GM21737 (cell line): ENCODE measurements around the gene RCSD1.

ENCODE experiments used
- ATAC-seq: cut with Tn5 transposase; IDR thresholded peaks from one replicate; pipeline ENCODE4 v1.9.1; 2021; ENCODE audit warnings: mild to moderate bottlenecking, moderate library complexity; ENCODE audit not compliant: unreplicated experiment

RCSD1 gene

DNA sequence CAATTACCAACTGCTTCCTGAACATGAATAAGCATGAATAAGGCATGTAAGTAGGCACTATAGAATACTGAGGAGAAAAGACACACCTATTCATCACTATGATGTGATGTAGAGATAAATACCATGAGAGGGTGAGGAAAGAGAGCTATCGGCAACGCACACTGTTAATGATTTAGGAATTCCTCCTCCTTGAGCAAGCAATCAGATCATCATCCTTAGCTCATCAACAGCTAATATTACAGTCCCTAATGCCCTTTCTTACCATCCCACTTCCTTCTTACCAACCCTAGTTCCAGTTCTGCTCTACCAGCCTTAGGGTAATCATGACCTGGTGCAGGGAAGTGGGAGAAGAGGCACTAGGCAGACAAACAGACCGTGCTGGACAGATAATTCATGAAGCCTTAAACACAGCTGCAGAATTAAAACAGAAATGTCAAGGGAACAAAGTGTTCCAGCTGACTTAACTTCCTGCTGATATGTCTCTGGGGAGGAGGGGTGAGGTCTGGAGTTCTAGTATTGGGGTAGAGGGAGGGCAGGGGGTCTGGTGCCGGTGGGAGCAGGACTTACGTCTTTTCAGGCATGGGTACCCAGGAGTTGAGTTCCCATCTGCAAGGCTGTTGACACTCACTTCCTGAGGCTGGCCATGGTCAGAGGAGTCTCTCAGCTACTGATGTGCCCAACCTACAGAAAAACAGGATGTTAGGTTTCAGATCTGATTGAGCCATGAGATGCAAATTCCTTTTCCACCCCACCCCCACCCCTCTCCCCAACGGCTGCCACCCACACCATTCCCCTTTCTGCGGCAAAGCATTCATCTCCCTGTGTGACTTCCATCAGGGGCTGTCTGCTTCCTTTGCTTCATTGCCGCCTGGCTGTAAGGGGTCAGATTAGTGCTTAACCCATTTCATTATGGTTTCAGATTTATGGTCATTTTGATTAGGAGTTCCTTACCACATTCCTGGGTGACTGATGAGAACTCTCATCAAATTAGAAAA lies 12.6 kb upstream of the RCSD1 start:
- ATAC-seq: peak; percentile 75

- ATAC-seq: no peak
Observed at GRCh38 chr1:167618366-167618765, 11.7 kb upstream of the RCSD1 start.

DNA sequence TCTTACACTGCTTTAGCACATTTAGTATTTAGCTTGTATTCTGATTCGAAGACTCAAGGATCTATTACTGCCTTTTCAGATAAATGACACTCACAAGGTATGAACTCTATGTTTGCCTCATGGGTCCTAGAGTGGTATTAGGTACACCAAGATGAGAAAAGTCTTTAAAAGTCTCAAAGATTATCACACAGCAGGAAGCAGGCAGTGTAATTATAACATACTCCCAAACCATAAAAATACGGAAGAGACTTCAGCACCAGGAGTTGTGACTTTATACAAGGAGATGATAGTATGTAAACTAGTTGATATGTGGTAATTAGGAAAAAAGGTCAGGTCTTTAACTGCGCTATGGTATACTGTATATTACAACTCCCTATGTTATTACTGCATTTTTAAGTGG lies 11.2 kb upstream of the RCSD1 start:
- no peak for ATAC-seq

- no peak for ATAC-seq
Observed at GRCh38 chr1:167620002-167620401, 10.0 kb upstream of the RCSD1 start.

GRCh38 chr1:167621780-167622313 lies 8.2 kb upstream of the RCSD1 start:
- no peak for ATAC-seq

DNA sequence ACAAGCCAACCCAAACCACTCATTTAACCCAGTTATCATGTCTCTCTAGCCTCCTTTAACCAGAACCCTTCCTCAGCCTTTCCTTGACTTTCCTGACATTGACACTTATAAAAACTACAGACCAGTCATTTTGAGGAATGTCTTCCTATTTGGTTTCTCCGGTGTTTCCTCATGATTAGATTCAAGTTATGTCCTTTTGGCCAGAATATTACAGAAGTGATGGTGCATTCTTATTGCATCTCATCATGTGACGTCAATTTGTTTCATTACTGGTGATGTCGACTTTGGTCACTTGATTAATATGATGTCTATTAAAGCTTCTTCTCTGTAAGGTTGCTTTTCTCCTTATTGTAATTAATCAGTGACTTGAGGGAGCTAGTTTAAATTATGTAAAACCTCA lies 6.1 kb upstream of the RCSD1 start:
- ATAC-seq: no peak

DNA sequence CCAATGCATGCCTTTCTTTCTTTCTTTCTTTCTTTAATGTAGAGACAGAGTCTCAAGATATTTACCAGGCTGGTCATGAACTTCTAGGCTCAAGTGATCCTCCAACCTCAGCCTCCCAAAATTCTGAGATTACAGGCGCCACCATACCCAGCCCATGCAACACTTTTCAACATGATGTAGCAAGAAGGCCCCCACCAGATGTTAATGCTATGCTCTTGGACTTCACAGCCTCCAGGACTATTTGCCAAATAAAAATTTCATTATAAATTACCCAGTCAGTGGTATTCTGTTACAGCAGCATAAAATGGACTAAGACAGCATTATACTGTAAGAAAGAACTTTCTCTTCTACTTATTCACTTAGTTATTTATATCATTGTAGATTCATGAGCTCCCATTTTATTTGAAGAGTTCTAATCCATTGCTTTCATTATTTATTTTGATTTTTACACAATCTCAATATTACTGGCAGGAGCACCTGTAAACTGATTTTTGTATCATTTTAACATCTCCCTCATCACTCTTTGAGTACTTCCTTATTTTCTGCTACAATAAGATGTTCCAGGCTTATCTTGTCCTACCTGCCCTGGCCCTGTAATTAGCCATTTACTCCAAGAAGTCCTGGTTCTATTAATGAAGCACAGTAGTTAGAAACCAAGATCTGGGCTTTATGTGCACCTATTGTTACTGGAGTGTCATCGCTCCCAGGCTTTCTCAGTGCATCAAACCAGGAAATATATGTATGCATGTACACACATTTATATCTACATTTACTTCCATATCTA lies 4.8 kb upstream of the RCSD1 start:
- ATAC-seq: no peak

DNA sequence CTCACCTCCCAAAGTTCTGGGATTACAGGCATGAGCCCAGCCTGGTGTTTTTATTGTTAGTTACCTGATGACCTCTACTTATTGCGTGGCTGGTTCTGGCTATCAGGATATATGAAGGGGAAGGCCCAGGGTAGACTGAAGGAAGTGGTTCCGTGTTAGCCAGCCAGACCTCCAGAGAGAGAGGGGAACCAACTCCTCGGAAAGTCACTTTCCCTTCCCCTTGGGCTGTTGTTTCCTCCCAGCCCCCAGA lies 2.5 kb upstream of the RCSD1 start:
- no peak for ATAC-seq

DNA sequence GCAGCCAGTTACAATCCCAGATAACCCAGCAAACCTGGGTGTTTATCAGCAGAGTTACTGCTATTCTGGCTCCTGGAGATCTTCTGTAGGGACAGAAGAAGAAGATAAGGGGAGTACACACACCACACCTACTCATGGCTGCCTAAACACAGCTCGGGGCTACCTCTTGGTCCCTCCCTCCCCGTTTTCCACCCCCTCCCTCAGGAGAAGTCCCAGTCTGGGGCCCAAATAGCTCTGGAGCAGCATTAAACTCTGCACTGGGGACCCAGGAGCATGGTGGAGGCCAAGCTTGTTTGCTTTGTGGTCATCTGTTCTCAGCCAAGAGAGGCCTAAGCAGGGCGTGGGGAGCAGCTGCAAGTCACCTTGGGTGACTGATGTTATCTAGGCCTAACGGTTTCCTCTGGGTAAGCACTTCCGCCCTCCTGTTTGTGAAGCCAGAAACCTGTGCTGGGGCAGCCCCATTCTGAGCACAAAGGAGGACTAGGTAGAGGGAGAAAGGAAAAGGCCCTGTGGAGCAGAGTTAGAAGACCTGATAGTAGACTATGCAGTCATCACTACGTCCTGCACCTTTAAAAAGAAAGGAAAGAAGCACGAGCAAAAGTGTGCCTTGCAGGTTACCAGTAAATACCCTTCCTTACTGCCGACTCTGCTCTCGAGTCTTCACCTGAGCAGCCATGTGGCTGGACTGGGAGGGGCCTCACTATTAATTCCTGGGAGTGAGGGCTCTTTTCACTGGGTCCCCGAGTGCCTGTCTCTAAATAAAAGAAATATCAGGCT lies 2.0 kb upstream of the RCSD1 start:
- peak; percentile 61 for ATAC-seq

- ATAC-seq: no peak
Observed at GRCh38 chr1:167628741-167629515, 1.1 kb upstream of the RCSD1 start.

DNA sequence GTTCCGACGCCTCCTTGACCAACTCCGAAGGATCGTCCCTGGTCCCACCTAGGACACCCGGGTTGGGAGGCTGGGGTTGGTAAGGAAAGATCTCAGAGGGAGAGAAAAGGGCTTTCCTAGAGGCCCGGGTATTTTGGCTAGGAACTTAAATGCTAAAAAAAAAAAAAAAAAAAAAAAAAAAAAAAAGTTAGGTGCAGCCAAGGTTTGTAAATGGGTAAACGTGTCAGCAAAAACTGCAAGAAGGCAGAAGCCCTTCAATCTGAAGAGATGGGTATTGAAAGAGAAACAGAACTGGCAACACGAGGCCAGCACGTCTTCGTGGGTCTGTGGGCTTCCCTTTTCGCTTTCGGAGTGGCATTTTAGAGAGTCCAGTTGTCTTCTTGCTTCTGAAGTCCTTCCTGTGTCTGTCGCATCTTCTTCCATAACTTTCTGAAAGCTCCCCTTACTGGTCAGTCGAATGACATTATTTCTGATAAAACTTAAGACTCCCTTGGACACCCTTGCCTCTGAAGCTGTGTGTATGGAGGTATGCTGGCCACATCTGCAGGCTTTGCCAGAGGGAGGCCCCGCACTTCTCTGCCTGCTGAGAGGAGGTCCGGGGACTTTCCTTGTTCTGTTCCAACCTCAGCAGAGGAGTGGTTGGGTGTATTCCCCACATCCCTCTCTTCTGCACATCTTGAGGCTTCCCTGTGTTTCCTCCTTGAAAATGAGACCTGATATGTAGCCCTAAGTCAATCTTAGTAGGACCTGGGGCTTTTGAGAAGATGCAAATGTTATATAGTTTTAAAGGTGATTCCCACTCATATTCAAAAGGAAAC lies 745 bp downstream of the RCSD1 start:
- no peak for ATAC-seq

DNA sequence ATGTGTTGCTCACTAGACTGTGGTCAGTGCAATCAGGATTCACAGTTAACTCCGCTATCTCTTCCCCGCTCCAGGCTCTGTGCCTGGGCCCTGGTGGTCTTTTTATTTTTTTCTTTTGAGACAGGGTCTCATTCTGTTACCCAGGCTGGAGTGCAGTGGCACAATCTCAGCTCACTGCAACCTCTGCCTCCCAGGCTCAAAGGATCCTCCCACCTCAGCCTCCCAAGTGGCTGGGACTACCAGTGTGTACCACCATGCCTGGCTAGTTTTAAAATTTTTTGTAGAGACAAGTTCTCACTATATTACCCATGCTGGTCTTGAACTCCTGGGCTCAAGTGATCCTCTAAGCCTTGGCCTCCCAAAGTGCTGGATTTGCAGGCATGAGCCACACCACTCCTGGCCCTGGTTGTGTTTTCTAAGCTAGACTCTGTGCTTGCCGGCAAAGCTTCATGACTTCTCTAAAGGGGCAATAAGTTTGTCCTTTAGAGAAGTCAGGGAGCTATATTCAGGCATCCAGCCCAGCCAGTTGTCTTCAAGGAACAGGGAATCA lies 1.4 kb downstream of the RCSD1 start:
- no peak for ATAC-seq

GRCh38 chr1:167631936-167632614 lies 2.0 kb downstream of the RCSD1 start:
- ATAC-seq: peak; percentile 22

DNA sequence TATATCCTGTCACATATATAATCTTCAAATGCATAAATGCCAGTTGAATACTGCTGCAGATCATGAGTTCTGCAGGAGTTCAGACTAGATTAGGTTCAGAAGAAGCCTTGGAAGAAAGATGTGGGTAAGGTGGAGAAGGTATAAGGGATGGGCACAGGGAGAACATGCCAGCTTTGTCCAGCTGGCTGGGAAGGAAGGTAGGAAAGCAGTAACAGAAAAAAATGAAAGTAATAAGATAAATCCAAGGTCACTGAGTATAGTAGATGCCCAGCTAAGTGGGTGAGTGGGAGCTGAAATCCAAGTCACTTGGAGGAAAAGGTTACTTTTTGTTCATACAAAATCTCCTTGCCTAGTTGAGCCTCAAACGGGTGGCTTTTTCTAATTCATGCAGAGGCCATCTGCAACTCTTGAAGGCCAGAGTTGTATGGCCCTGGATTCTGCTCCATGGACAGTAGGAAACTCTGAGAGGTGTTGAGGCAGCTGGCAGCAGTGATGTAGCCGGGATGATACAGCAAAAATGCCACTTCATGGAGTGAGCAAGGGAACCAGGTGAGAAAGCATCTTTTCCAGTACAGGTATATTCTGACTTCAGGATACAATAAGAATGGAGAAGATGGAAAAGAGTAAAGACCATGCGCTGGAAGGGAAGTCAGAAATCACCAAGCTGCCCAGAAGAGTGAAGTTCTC lies 3.4 kb downstream of the RCSD1 start:
- ATAC-seq: no peak

GRCh38 chr1:167634435-167634834 lies 4.4 kb downstream of the RCSD1 start:
- ATAC-seq: no peak

DNA sequence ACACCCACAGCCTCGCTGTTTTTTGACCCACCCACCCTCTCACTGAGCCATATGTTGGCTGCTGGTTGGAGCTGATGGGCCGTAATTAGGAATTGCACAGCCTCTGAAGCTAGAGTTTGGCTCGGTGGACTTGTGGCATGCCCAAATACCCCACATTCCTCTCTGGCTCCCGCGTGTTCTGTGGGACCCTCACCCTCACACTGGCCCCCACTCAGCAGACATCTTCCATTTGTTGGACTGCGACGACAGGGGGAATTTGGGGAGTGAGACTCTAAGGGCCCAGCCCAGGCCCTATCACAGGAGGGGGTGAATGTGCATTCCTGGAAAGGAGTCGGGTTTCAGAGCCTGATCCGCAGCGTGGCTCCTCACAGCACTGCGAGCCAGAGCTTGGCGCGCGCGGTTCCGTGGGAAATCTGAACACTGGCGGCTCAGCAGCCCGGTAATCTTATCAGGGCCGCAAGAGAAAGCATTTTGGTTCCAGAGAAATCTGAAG lies 5.2 kb downstream of the RCSD1 start:
- ATAC-seq: no peak

- no peak for ATAC-seq
Observed at GRCh38 chr1:167635941-167636340, 5.9 kb downstream of the RCSD1 start.

- ATAC-seq: no peak
Observed at GRCh38 chr1:167638064-167638463, 8.0 kb downstream of the RCSD1 start.
